ENCODE results near the gene ATL3.

GRCh38 chr11:63639199-63639832 lies 31.9 kb downstream of the ATL3 start:
- TF ChIP-seq CTCF (IDR thresholded peaks at IDR 0.05) (no peak), POLR2A (IDR thresholded peaks at IDR 0.05) (no peak)

All from lower leg skin (tissue), 3 donors.